PFSK-1 (cell line): ENCODE results near the gene NAA11.

Experiments used
- POLR2AphosphoS5 ChIP-seq: IDR thresholded peaks from 2 replicates; pipeline ENCODE4 v1.6.1; 2012; ENCODE audit warnings: low read depth, mild to moderate bottlenecking, control low read depth, low read length, moderate library complexity
- REST ChIP-seq, 2 experiments: IDR thresholded peaks; 2 replicates each; pipeline versions ENCODE4 v1.6.1 to v1.8.0; 2011 to 2012; ENCODE audit warnings: low read depth in 2 of 2, low read length in 2 of 2, control low read depth in 1 of 2, inconsistent platforms in 1 of 2, mild to moderate bottlenecking in 1 of 2, moderate library complexity in 1 of 2; ENCODE audit not compliant: insufficient read depth in 1 of 2
- SIN3A ChIP-seq: IDR thresholded peaks from 2 replicates; pipeline ENCODE4 v1.6.1; 2012; ENCODE audit warnings: mild to moderate bottlenecking, low read length, moderate library complexity, borderline replicate concordance; ENCODE audit not compliant: insufficient read depth
- TAF1 ChIP-seq: IDR thresholded peaks from 2 replicates; pipeline ENCODE4 v1.6.1; 2012; ENCODE audit warnings: low read length, control low read depth, borderline replicate concordance; ENCODE audit not compliant: insufficient read depth

DNA sequence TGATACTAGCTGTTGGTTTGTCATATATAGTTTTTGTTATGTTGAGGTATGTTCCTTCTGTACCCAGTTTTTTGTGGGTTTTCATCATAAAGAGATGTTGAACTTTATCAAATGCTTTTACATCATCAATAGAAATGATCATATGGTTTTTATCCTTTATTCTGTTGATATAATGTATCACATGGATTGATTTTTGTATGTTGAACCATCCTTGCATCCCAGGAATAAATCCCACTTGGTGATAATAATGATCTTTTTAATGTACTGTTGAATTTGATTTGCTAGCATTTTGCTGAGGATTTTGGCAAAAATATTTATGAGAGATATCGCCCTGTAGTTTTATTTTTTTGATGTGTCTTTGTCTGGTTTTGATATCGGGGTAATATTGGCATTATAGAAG is 22.5 kb upstream of the NAA11 start:
- TF ChIP-seq POLR2AphosphoS5 (no peak), REST (IDR thresholded peaks at IDR 0.05; ENCODE audit: insufficient read depth in 1 of 2, low read depth in 2 of 2, low read length in 2 of 2) (no peak), TAF1 (no peak), SIN3A (no peak)
